DMS53 (cell line): ENCODE results near the gene DUOX1.

Source experiments
- DNase-seq: peaks from one replicate; lab custom pipeline; 2025; lab: John Stamatoyannopoulos, UW

DUOX1 gene

GRCh38 chr15:45168751-45169551, 39.2 kb downstream of the DUOX1 start:
- no peak for DNase-seq

GRCh38 chr15:45169608-45170480, 40.0 kb downstream of the DUOX1 start:
- no peak for DNase-seq

GRCh38 chr15:45171912-45172311, 42.1 kb downstream of the DUOX1 start:
- DNase-seq, result no peak

GRCh38 chr15:45174069-45174468, 44.3 kb downstream of the DUOX1 start:
- DNase-seq, result no peak

- no peak for DNase-seq
Measured at GRCh38 chr15:45174577-45174976, 44.8 kb downstream of the DUOX1 start.

- DNase-seq, result no peak
Measured at GRCh38 chr15:45177285-45177684, 47.5 kb downstream of the DUOX1 start.

- DNase-seq, result peak; percentile 42
Measured at GRCh38 chr15:45179221-45179985, 49.6 kb downstream of the DUOX1 start.

GRCh38 chr15:45180201-45180600, 50.4 kb downstream of the DUOX1 start:
- no peak for DNase-seq

GRCh38 chr15:45180648-45181436, 51.0 kb downstream of the DUOX1 start:
- no peak for DNase-seq

- DNase-seq, result peak; percentile 59
Measured at GRCh38 chr15:45181491-45182285, 51.9 kb downstream of the DUOX1 start.

- peak; percentile 65 for DNase-seq
Measured at GRCh38 chr15:45182996-45183395, 53.2 kb downstream of the DUOX1 start.

- DNase-seq, result no peak
Measured at GRCh38 chr15:45183511-45183910, 53.7 kb downstream of the DUOX1 start.

- no peak for DNase-seq
Measured at GRCh38 chr15:45184562-45185041, 54.8 kb downstream of the DUOX1 start.

GRCh38 chr15:45185069-45185779, 55.4 kb downstream of the DUOX1 start:
- no peak for DNase-seq

GRCh38 chr15:45185903-45186770, 56.3 kb downstream of the DUOX1 start:
- DNase-seq, result no peak

GRCh38 chr15:45186771-45187577, 57.2 kb downstream of the DUOX1 start:
- no peak for DNase-seq

- no peak for DNase-seq
Measured at GRCh38 chr15:45187578-45187893, 57.7 kb downstream of the DUOX1 start.
